ENCODE data around the gene DNMT3B.

- TF ChIP-seq, protein P1, sequence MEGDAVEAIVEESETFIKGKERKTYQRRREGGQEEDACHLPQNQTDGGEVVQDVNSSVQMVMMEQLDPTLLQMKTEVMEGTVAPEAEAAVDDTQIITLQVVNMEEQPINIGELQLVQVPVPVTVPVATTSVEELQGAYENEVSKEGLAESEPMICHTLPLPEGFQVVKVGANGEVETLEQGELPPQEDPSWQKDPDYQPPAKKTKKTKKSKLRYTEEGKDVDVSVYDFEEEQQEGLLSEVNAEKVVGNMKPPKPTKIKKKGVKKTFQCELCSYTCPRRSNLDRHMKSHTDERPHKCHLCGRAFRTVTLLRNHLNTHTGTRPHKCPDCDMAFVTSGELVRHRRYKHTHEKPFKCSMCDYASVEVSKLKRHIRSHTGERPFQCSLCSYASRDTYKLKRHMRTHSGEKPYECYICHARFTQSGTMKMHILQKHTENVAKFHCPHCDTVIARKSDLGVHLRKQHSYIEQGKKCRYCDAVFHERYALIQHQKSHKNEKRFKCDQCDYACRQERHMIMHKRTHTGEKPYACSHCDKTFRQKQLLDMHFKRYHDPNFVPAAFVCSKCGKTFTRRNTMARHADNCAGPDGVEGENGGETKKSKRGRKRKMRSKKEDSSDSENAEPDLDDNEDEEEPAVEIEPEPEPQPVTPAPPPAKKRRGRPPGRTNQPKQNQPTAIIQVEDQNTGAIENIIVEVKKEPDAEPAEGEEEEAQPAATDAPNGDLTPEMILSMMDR (IDR thresholded peaks at IDR 0.05; ENCODE audit: insufficient read depth, low read length, poor library complexity, severe bottlenecking): no peak
- no peak for TF ChIP-seq EZH2phosphoT487 (conservative IDR thresholded peaks at IDR 0.05; ENCODE audit: low read length)
These were observed 22.3 kb downstream of the DNMT3B start for GRCh38 chr20:32784369-32785080.
